HepG2 (cell line): ENCODE results near the gene IPO9.

Experiments used
- CENPBD1 ChIP-seq: sonication (generic); formaldehyde crosslinking; IDR thresholded peaks from 2 replicates; pipeline ENCODE4 v1.8.0; 2022; ENCODE audit warnings: missing genetic modification reagents, low read depth, mild to moderate bottlenecking, borderline replicate concordance
- ETV5 ChIP-seq: IDR thresholded peaks from 2 replicates; pipeline ENCODE4 v1.6.1; 2018; ENCODE audit warnings: missing biosample characterization, missing genetic modification reagents, inconsistent platforms, borderline replicate concordance
- NR2C2 ChIP-seq: sonication (generic); formaldehyde crosslinking; IDR thresholded peaks from 2 replicates; pipeline ENCODE4 v1.4.0; 2020; ENCODE audit warnings: missing genetic modification reagents, mild to moderate bottlenecking, moderate library complexity, borderline replicate concordance
- SP2 ChIP-seq: sonication (generic); formaldehyde crosslinking; IDR thresholded peaks from 2 replicates; pipeline ENCODE4 v1.5.1; 2020; ENCODE audit warnings: mild to moderate bottlenecking, missing genetic modification reagents
- ZNF337 ChIP-seq: sonication (generic); formaldehyde crosslinking; IDR thresholded peaks from 2 replicates; pipeline ENCODE4 v1.5.1; 2020; ENCODE audit warnings: missing genetic modification reagents, low read depth, mild to moderate bottlenecking, borderline replicate concordance
- ZNF354B ChIP-seq: sonication (generic); formaldehyde crosslinking; IDR thresholded peaks from 2 replicates; pipeline ENCODE4 v1.8.0; 2022; ENCODE audit warnings: mild to moderate bottlenecking, missing genetic modification reagents
- ZNF362 ChIP-seq: sonication (generic); formaldehyde crosslinking; IDR thresholded peaks from 2 replicates; pipeline ENCODE4 v1.4.0; 2020; ENCODE audit warnings: missing genetic modification reagents, mild to moderate bottlenecking, borderline replicate concordance

GRCh38 chr1:201925981-201926645 is 97.2 kb downstream of the IPO9 start:
- TF ChIP-seq ZNF337 (no peak), ZNF354B (CRISPR knock-in tag) (no peak), ZNF362 (no peak), SP2 (CRISPR knock-in tag) (no peak), ETV5 (CRISPR knock-in tag) (no peak), NR2C2 (no peak), CENPBD1 (CRISPR knock-in tag) (no peak)
